Measurements from ENCODE around the gene LPP.

DNA sequence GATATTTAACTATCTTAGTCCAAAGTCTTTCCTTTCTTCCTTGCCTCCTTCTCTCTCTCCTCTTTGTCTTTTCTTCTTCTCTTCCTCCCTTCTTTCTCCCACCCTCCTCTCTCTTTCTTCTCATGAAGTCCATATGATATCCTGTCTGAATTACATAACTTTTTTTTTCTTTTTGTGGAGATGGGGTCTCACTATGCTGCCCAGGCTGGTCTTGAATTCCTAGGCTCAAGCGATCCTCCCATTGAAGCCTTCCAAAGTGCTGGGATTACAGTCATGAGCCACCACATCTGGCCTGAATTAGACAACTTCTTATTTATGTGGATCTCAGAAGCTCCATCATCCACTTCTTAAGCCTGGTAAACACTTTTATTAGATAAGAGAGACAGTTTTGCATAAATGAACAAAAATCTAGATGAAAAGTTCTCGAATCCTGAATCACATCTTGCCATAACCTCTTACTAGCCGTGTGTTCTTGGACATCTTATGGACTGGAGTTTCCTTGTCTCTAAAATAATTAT is 206.5 kb downstream of the LPP start:
- TF ChIP-seq HSF4 (CRISPR knock-in tag; IDR thresholded peaks at IDR 0.05; ENCODE audit: borderline replicate concordance): no peak
- TF ChIP-seq POLR2A (conservative IDR thresholded peaks at IDR 0.05): no peak
- no peak for TF ChIP-seq TCF7 (IDR thresholded peaks at IDR 0.05; ENCODE audit: borderline replicate concordance)
- no peak for TF ChIP-seq GTF2F1 (IDR thresholded peaks at IDR 0.05; ENCODE audit: low read depth, low read length)
- no peak for TF ChIP-seq STAT5B (CRISPR knock-in tag; IDR thresholded peaks at IDR 0.05)
- TF ChIP-seq RAD21 (CRISPR knock-in tag; conservative IDR thresholded peaks at IDR 0.05 in 1 of 2, IDR thresholded peaks at IDR 0.05 in 1 of 2): no peak
- no peak for TF ChIP-seq EZH2 (IDR thresholded peaks at IDR 0.05; ENCODE audit: borderline replicate concordance, low read depth, low read length)
- TF ChIP-seq CTCF (IDR thresholded peaks at IDR 0.05 in 2 of 3, conservative IDR thresholded peaks at IDR 0.05 in 1 of 3; ENCODE audit: insufficient read depth in 2 of 3, low read depth in 1 of 3, low read length in 3 of 3): no peak
- TF ChIP-seq ELF4 (CRISPR knock-in tag; IDR thresholded peaks at IDR 0.05): no peak
- no peak for TF ChIP-seq MEF2D (tag; conservative IDR thresholded peaks at IDR 0.05; ENCODE audit: low read depth)
- no peak for TF ChIP-seq POLR2AphosphoS2 (IDR thresholded peaks at IDR 0.05; ENCODE audit: low read length)
- no peak for TF ChIP-seq TAF1 (IDR thresholded peaks at IDR 0.05; ENCODE audit: control insufficient read depth, extremely low read depth, insufficient read depth, low read length, severe bottlenecking)
- TF ChIP-seq HNRNPH1 (optimal IDR thresholded peaks at IDR 0.05; ENCODE audit: low read depth, low read length): no peak
- no peak for TF ChIP-seq RBM34 (IDR thresholded peaks at IDR 0.05; ENCODE audit: borderline replicate concordance, insufficient read depth, low read length)

Measured in K562 (cell line).